BE2C (cell line): Measurements from ENCODE around the gene COX4I1.

ENCODE experiments used
- DNase-seq: peaks from one replicate; pipeline ENCODE4 v3.0.0-alpha.2; 2020
- H3K27me3 ChIP-seq: fragments of 250-450 bp; sonication (Bioruptor Pico); 2 replicates; pipeline ENCODE4 v1.5.1; 2020; ENCODE audit warnings: mild to moderate bottlenecking
- H3K36me3 ChIP-seq: fragments of 250-450 bp; sonication (Bioruptor Pico); 2 replicates; pipeline ENCODE4 v1.5.1; 2020; ENCODE audit warnings: mild to moderate bottlenecking
- H3K4me1 ChIP-seq: fragments of 250-450 bp; sonication (Bioruptor Pico); 2 replicates; pipeline ENCODE4 v1.5.1; 2020
- H3K4me3 ChIP-seq: 2 replicates; pipeline ENCODE4 v1.5.1; 2011; ENCODE audit warnings: low read depth, low read length
- H3K9me3 ChIP-seq: fragments of 250-450 bp; sonication (Bioruptor Pico); 2 replicates; pipeline ENCODE4 v1.5.1; 2020
- TF ChIP-seq, protein P1 (sequence below): IDR thresholded peaks from 2 replicates; pipeline ENCODE4 v1.5.1; 2012; ENCODE audit warnings: mild to moderate bottlenecking, low read depth, low read length

COX4I1 gene

DNA sequence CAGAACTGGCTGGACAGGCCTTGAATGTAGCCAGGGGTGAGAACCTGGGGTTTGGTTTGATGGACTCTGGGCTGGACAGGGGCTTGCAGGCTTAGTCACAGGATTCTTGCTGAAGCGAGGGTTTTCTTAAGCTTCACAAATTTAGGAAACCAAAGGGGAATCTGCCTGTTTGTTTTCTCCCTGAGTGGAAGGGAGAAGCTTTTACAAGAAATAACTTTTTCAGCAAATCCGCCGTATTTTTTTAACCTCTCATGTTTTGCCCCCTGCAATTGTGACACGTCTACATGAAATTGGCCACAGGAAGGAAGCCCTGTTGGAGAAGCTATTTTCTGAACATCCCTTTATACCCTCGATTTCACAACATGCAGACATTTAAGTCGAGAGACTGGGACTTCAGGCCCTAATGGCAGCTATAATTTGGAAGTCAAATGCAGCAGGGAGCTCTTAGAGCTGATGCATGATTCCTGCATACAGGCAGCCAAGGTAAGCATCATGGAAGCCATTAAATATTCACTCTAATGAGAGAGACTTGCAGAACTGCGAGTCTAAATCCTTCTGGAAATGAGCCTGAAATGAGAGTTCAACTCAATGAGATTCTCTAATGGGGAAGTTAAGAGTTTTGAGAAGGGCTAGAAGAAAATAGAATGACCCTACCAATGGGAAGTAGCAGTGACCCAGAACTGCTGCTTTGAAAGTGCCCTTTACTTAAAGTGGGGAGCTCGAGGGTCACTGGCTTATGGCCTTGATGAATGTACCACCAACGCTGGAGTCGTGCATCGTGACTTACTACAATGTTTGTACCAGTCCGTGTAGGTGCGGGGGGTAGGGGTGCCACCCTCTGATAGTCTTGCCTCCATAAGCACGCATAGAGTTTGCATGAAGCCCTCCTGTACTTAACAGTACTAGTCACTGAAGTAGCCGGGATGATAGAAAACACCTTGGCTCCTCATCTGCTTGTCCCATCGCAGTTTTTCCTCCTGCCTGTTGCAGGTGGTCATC, 54.4 kb downstream of the COX4I1 start:
- no peaks in the 10 kb centered on the region; the same call in 1 of the 2 replicates for H3K4me1 ChIP-seq
- H3K27me3 ChIP-seq, result peaks cover 74% of the 10 kb centered on the region
- TF ChIP-seq, protein P1, sequence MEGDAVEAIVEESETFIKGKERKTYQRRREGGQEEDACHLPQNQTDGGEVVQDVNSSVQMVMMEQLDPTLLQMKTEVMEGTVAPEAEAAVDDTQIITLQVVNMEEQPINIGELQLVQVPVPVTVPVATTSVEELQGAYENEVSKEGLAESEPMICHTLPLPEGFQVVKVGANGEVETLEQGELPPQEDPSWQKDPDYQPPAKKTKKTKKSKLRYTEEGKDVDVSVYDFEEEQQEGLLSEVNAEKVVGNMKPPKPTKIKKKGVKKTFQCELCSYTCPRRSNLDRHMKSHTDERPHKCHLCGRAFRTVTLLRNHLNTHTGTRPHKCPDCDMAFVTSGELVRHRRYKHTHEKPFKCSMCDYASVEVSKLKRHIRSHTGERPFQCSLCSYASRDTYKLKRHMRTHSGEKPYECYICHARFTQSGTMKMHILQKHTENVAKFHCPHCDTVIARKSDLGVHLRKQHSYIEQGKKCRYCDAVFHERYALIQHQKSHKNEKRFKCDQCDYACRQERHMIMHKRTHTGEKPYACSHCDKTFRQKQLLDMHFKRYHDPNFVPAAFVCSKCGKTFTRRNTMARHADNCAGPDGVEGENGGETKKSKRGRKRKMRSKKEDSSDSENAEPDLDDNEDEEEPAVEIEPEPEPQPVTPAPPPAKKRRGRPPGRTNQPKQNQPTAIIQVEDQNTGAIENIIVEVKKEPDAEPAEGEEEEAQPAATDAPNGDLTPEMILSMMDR, result no peak
- no peak for DNase-seq
- H3K4me3 ChIP-seq, result no peak overlapping the region
- no peaks in the 10 kb centered on the region for H3K36me3 ChIP-seq
- no peaks in the 10 kb centered on the region for H3K9me3 ChIP-seq

DNA sequence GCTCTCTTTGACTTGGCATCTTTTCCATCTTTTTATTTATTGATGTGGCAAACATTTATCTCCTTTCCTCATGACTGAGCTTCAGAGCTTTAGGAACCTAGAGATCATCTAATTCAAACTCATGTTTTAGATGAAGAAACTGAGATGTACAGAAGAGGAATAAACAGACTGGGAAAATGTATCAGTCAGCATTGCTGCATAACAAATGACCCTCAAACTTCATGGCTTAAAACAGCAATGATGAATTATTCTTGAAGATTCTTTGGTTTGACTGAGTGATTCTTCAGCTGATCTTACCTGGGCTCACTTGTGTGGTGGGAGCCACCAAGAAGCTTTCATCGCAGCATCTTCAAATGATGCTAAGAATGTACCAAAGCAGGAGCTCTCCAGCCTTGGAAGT, 55.4 kb downstream of the COX4I1 start:
- H3K4me3 ChIP-seq, result no peak overlapping the region
- H3K4me1 ChIP-seq, result no peaks in the 10 kb centered on the region; the same call in 1 of the 2 replicates
- no peak for DNase-seq
- H3K9me3 ChIP-seq, result no peaks in the 10 kb centered on the region
- no peaks in the 10 kb centered on the region for H3K36me3 ChIP-seq
- H3K27me3 ChIP-seq, result peaks cover 70% of the 10 kb centered on the region
- TF ChIP-seq, protein P1, result no peak

DNA sequence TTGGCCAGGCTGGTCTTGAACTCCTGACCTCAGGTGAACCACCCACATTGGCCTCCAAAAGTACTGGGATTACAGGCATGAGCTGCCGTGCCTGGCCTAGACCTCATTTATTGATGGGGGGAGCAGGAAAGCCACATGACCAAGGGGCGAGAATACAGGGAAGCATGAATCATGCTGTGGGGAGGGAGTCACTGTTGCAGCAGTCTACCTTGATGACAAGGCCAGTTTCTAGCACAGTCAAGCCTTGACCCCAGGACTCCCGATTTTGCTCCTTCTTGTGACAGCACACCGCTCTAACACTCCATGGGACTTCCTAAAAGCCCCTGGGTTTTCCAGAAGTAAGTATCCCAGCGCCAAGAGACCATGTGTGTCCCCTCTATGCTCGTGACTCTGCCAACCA, 56.6 kb downstream of the COX4I1 start:
- Histone ChIP-seq H3K4me1 (no peaks in the 10 kb centered on the region; the same call in 1 of the 2 replicates), H3K9me3 (no peaks in the 10 kb centered on the region), H3K36me3 (no peaks in the 10 kb centered on the region), H3K4me3 (no peak overlapping the region), H3K27me3 (peaks cover 68% of the 10 kb centered on the region)
- TF ChIP-seq, protein P1, result no peak
- DNase-seq, result no peak

DNA sequence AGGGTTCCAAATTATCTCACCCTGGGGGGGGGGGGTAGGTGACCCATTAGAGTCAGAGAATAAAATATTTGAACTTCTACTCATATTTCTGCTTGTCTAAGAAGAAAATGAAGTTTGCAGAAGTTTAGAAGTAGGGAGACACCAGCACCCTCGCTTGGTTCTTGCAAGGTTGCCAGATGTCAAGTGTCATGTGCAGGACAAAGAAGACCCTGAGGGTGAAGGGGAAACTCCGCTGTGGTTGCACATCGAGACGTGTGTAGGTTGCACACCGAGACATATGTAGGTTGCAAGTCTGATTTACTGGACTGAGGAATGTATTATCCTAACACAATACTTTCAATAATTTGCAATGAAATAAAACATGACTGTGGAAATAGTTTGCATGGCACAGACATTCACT, 57.1 kb downstream of the COX4I1 start:
- H3K4me3 ChIP-seq, result no peak overlapping the region
- H3K9me3 ChIP-seq, result no peaks in the 10 kb centered on the region
- H3K36me3 ChIP-seq, result no peaks in the 10 kb centered on the region
- H3K4me1 ChIP-seq, result no peaks in the 10 kb centered on the region
- no peak for DNase-seq
- peaks cover 68% of the 10 kb centered on the region for H3K27me3 ChIP-seq
- TF ChIP-seq, protein P1, result no peak
